Adrenal gland (tissue), 5 donors: Measurements from ENCODE around the gene GLP2R.

Experiments used
- CTCF ChIP-seq, 6 experiments: fragments of 450-650 bp in 4 of 6; fragments of 200-600 bp in 2 of 6; sonication (generic) in 1 of 6; IDR thresholded peaks; 1 replicate in 5 of 6; 2 replicates in 1 of 6; pipeline versions ENCODE4 v1.5.1 to v1.8.0; 2016 to 2021; ENCODE audit warnings: antibody characterized with exemption in 6 of 6, mild to moderate bottlenecking in 2 of 6, moderate library complexity in 1 of 6
- POLR2A ChIP-seq, 2 donors: fragments of 450-650 bp; IDR thresholded peaks; one replicate each; pipeline ENCODE4 v1.6.1; 2017; ENCODE audit warnings: antibody characterized with exemption in 2 of 2, mild to moderate bottlenecking in 2 of 2, moderate library complexity in 1 of 2
- donor health status: DM: no; HTN: no; CAD: no.

- TF ChIP-seq CTCF (IDR thresholded peaks at IDR 0.05) (no peak), POLR2A (IDR thresholded peaks at IDR 0.05) (no peak)
Measured at GRCh38 chr17:9862220-9862619, 36.5 kb downstream of the GLP2R start.
